Right atrium auricular region (tissue), 2 donors: ENCODE results near the gene GRK5. TPM values are rescaled to one million over a fixed set of nuclear protein-coding genes. Genes with fewer than 3 reads are reported as not detected.

Experiments
- DNase-seq: peaks from one replicate; pipeline ENCODE4 v3.0.0-alpha.2; 2019; ENCODE audit warnings: low spot score
- H3K27ac ChIP-seq, 2 donors: fragments of 200-600 bp; sonication (generic); 1 replicate in 1 of 2; 2 replicates in 1 of 2; pipeline ENCODE4 v1.5.1; 2016 to 2019
- H3K27me3 ChIP-seq, 2 donors: fragments of 200-600 bp; sonication (generic); one replicate each; pipeline versions ENCODE4 v1.5.1 to v1.6.0; 2017 to 2019
- H3K36me3 ChIP-seq: fragments of 200-600 bp; sonication (generic); one replicate; pipeline ENCODE4 v1.5.1; 2016
- H3K4me1 ChIP-seq, 2 donors: fragments of 200-600 bp; sonication (generic); one replicate each; pipeline versions ENCODE4 v1.5.1 to v1.6.0; 2017 to 2019
- H3K4me3 ChIP-seq, 2 donors: fragments of 200-600 bp; sonication (generic); 1 replicate in 1 of 2; 2 replicates in 1 of 2; pipeline ENCODE4 v1.5.1; 2017 to 2019; ENCODE audit warnings: mild to moderate bottlenecking in 1 of 2, moderate library complexity in 1 of 2
- H3K9me3 ChIP-seq, 2 donors: fragments of 200-600 bp; sonication (generic); one replicate each; pipeline ENCODE4 v1.5.1; 2019
- CTCF ChIP-seq, 2 donors: fragments of 200-600 bp; sonication (generic); IDR thresholded peaks; one replicate each; pipeline ENCODE4 v1.5.1; 2019; ENCODE audit warnings: antibody characterized with exemption in 2 of 2
- total RNA-seq, 2 donors: library from RNA; depleted of rRNA; stranded (reverse); fragments of >200 nt; gene quantifications; one replicate each; pipeline ENCODE4 v1.1.0, GENCODE V29; 2016

GRK5 gene
- total RNA-seq, 2 donors from 2014 or later, result 19.2 to 53.8 TPM

- Histone ChIP-seq H3K27me3 (no peaks in the 10 kb centered on the region), H3K27ac (peak overlapping the region; percentile 72 to 79), H3K4me1 (peaks cover 0 to 67% of the 10 kb centered on the region in 2 donors), H3K9me3 (no peaks in the 10 kb centered on the region), H3K4me3 (no peak overlapping the region), H3K36me3 (no peaks in the 10 kb centered on the region)
- no peak for TF ChIP-seq CTCF (IDR thresholded peaks at IDR 0.05)
- no peak for DNase-seq
Observed at GRCh38 chr10:119314486-119314885, 107.1 kb downstream of the GRK5 start.

- Histone ChIP-seq H3K4me1 (peaks cover 0 to 71% of the 10 kb centered on the region in 2 donors), H3K4me3 (no peak overlapping the region), H3K36me3 (no peaks in the 10 kb centered on the region), H3K9me3 (no peaks in the 10 kb centered on the region), H3K27me3 (no peaks in the 10 kb centered on the region), H3K27ac (peak overlapping the region; percentile 72 to 79)
- peak; percentile 90 for DNase-seq
- TF ChIP-seq CTCF (IDR thresholded peaks at IDR 0.05), result no peak
Observed at GRCh38 chr10:119315128-119316001, 108.0 kb downstream of the GRK5 start.

GRCh38 chr10:119316002-119316358 lies 108.6 kb downstream of the GRK5 start:
- DNase-seq, result no peak
- Histone ChIP-seq H3K9me3 (no peaks in the 10 kb centered on the region), H3K36me3 (no peaks in the 10 kb centered on the region), H3K27me3 (no peaks in the 10 kb centered on the region), H3K4me1 (peaks cover 0 to 76% of the 10 kb centered on the region in 2 donors), H3K27ac (peak overlapping the region; percentile 72 to 79), H3K4me3 (no peak overlapping the region)
- TF ChIP-seq CTCF (IDR thresholded peaks at IDR 0.05), result no peak

- Histone ChIP-seq H3K27ac (peak overlapping the region; percentile 72 to 79), H3K27me3 (no peaks in the 10 kb centered on the region), H3K36me3 (no peaks in the 10 kb centered on the region), H3K4me3 (no peak overlapping the region), H3K4me1 (peaks cover 0 to 81% of the 10 kb centered on the region in 2 donors), H3K9me3 (no peaks in the 10 kb centered on the region)
- DNase-seq, result no peak
- TF ChIP-seq CTCF (IDR thresholded peaks at IDR 0.05), result no peak
Observed at GRCh38 chr10:119316729-119317097, 109.3 kb downstream of the GRK5 start.

- no peak overlapping the region for H3K27ac ChIP-seq
- no peak for TF ChIP-seq CTCF (IDR thresholded peaks at IDR 0.05)
- DNase-seq, result no peak
Observed at GRCh38 chr10:119318411-119319160, 111.2 kb downstream of the GRK5 start.

More at GRCh38 chr10:119318411-119319160, 111.2 kb downstream of the GRK5 start:
- H3K4me3 ChIP-seq, result no peak overlapping the region
- no peaks in the 10 kb centered on the region for H3K27me3 ChIP-seq
- H3K4me1 ChIP-seq, result peaks cover 0 to 79% of the 10 kb centered on the region in 2 donors
- no peaks in the 10 kb centered on the region for H3K36me3 ChIP-seq
- H3K9me3 ChIP-seq, result no peaks in the 10 kb centered on the region
